Endodermal cell (in vitro differentiated cells): ENCODE measurements around the gene GTF3C1. TPM values are rescaled to one million over a fixed set of nuclear protein-coding genes. Genes with fewer than 3 reads are reported as not detected.

Experiments used
- DNase-seq: peaks from one replicate; pipeline ENCODE4 v3.0.0-alpha.2; 2017
- H3K27ac ChIP-seq: 2 replicates; pipeline ENCODE4 v1.5.1; 2013; ENCODE audit warnings: mild to moderate bottlenecking, low read depth, low read length, moderate library complexity
- H3K27me3 ChIP-seq: 2 replicates; pipeline ENCODE4 v1.6.1; 2013; ENCODE audit warnings: mild to moderate bottlenecking, low read length, moderate library complexity; ENCODE audit not compliant: insufficient read depth, control insufficient read depth, poor library complexity, severe bottlenecking
- H3K36me3 ChIP-seq: 2 replicates; pipeline ENCODE4 v1.7.0; 2013; ENCODE audit warnings: mild to moderate bottlenecking, low read length, moderate library complexity; ENCODE audit not compliant: control insufficient read depth, insufficient read depth
- H3K4me1 ChIP-seq: one replicate; pipeline ENCODE4 v1.7.0; 2013; ENCODE audit warnings: low read length; ENCODE audit not compliant: control insufficient read depth, insufficient read depth
- H3K4me3 ChIP-seq: 2 replicates; pipeline ENCODE4 v1.5.1; 2013; ENCODE audit warnings: mild to moderate bottlenecking, low read length, moderate library complexity
- H3K9ac ChIP-seq: 2 replicates; pipeline ENCODE4 v1.6.1; 2013; ENCODE audit warnings: mild to moderate bottlenecking, low read length, moderate library complexity; ENCODE audit not compliant: poor library complexity, severe bottlenecking; ENCODE audit errors: extremely low read depth
- H3K9me3 ChIP-seq: 2 replicates; pipeline ENCODE4 v1.6.1; 2013; ENCODE audit warnings: mild to moderate bottlenecking, low read length, moderate library complexity; ENCODE audit not compliant: control insufficient read depth
- H3K27ac Mint-ChIP-seq: 2 replicates; pipeline ENCODE4 v1.8.0; 2020; ENCODE audit warnings: mixed read lengths
- H3K27me3 Mint-ChIP-seq: 2 replicates; pipeline ENCODE4 v1.8.0; 2021; ENCODE audit warnings: mild to moderate bottlenecking, mixed read lengths; ENCODE audit not compliant: insufficient read depth
- H3K36me3 Mint-ChIP-seq: 2 replicates; pipeline ENCODE4 v1.8.0; 2020; ENCODE audit warnings: low read depth, mixed read lengths
- H3K4me1 Mint-ChIP-seq: 2 replicates; pipeline ENCODE4 v1.8.0; 2020; ENCODE audit warnings: mixed read lengths
- H3K4me3 Mint-ChIP-seq: 2 replicates; pipeline ENCODE4 v1.8.0; 2020; ENCODE audit warnings: mild to moderate bottlenecking, moderate library complexity, mixed read lengths
- H3K9me3 Mint-ChIP-seq: 2 replicates; pipeline ENCODE4 v1.8.0; 2020; ENCODE audit warnings: mild to moderate bottlenecking, mixed read lengths
- CTCF ChIP-seq: fragments of 200-600 bp; sonication (generic); conservative IDR thresholded peaks from 2 replicates; pipeline ENCODE4 v1.5.0; 2021; ENCODE audit warnings: antibody characterized with exemption, mild to moderate bottlenecking
- WGBS, 2 experiments: methylation state at CpG; one replicate each; pipeline versions ENCODE4 v1.1.5 to v1.1.7; 2013; ENCODE audit warnings: missing lambda C conversion rate in 2 of 2, mixed read lengths in 1 of 2; ENCODE audit not compliant: insufficient coverage in 1 of 2, insufficient read length in 1 of 2; 5-methylcytosine and 5-hydroxymethylcytosine counted together
- total RNA-seq, 2 donors: library from RNA; stranded (reverse); fragmentation: NEBNext Ultra II Directional in 1 of 2; extraction: Animal tissue kit (Norgen Biotek cat#: 25700) in 1 of 2; gene quantifications; 2 replicates in 1 of 2; 3 replicates in 1 of 2; pipeline ENCODE4 v1.2.1, GENCODE V29; 2021

The GTF3C1 gene
- total RNA-seq, 2 donors from 2014 or later, result 138 TPM

DNA sequence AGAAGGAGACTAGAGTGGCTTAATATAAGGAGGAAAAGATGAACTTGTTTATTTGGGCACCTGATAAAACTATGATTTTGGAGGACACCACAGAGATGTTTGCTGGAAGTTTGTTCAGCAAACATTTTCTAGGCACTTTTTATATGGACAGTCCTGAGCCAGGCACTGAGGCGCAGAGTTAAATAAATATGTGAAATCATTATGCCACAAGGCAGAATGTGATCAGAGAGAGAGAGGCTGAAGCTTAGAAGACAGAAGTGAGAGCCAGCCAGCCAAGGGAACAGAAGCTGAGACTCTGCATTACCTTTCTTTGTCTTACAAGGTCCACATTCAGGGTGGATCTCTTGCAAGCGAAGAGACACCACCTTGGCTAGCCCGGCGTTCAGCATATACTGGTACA, 21.4 kb downstream of the GTF3C1 start:
- H3K27me3 Mint-ChIP-seq, result no peaks in the 10 kb centered on the region
- Histone ChIP-seq H3K9me3 (no peaks in the 10 kb centered on the region), H3K4me3 (no peak overlapping the region), H3K27ac (no peak overlapping the region), H3K4me1 (no peaks in the 10 kb centered on the region), H3K9ac (no peak overlapping the region), H3K36me3 (peaks cover 96% of the 10 kb centered on the region), H3K27me3 (no peaks in the 10 kb centered on the region)
- no peak overlapping the region for H3K27ac Mint-ChIP-seq
- H3K4me3 Mint-ChIP-seq, result no peak overlapping the region
- peaks cover 24% of the 10 kb centered on the region for H3K4me1 Mint-ChIP-seq
- peaks cover 87% of the 10 kb centered on the region for H3K36me3 Mint-ChIP-seq
- H3K9me3 Mint-ChIP-seq, result no peaks in the 10 kb centered on the region
- TF ChIP-seq CTCF, result no peak
- 98 to 99% methylated on average over 4 of the region's 4 CpGs for WGBS, 2 experiments
- DNase-seq, result no peak

DNA sequence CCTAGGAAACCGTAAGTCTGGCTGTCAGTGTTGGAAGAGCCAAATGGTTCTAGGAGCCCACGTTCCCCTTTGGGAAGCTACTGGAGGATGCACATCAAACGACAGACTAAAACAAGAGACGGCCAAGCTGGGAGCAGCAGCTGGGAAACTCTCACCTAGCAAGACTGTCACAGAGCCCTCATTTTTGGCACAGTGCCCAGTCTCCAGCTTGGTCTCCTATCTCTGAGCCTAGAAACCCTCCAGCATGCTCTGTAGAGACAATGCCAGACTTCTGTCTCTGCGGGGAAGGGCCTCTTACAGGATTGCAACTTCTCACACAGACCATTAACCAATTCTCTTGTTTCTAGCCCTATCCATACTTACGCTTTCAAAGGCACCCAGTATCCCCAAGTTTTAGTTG, 23.5 kb downstream of the GTF3C1 start:
- Mint-ChIP-seq H3K27ac (peak overlapping the region; percentile 17), H3K36me3 (peaks cover 82% of the 10 kb centered on the region)
- WGBS, 2 experiments, result 95 to 100% methylated on average over 5 to 6 of the region's 6 CpGs

GRCh38 chr16:27522173-27522707, 27.5 kb downstream of the GTF3C1 start:
- DNase-seq, result no peak
- Mint-ChIP-seq H3K36me3 (peaks cover 72% of the 10 kb centered on the region), H3K27me3 (no peaks in the 10 kb centered on the region), H3K4me3 (no peak overlapping the region), H3K4me1 (peaks cover 27% of the 10 kb centered on the region), H3K9me3 (no peaks in the 10 kb centered on the region), H3K27ac (no peak overlapping the region)
- Histone ChIP-seq H3K27ac (no peak overlapping the region), H3K9ac (no peak overlapping the region), H3K9me3 (no peaks in the 10 kb centered on the region), H3K4me1 (no peaks in the 10 kb centered on the region), H3K27me3 (no peaks in the 10 kb centered on the region), H3K36me3 (peaks cover 89% of the 10 kb centered on the region), H3K4me3 (no peak overlapping the region)
- WGBS, 2 experiments, result 94 to 96% methylated on average over 4 to 5 of the region's 6 CpGs
- TF ChIP-seq CTCF, result no peak

More for the DNA sequence above, 23.5 kb downstream of the GTF3C1 start:
- H3K27ac ChIP-seq, result no peak overlapping the region
- Mint-ChIP-seq H3K9me3 (no peaks in the 10 kb centered on the region), H3K27me3 (no peaks in the 10 kb centered on the region), H3K4me1 (peaks cover 32% of the 10 kb centered on the region), H3K4me3 (no peak overlapping the region)
- no peaks in the 10 kb centered on the region for H3K27me3 ChIP-seq
- H3K9ac ChIP-seq, result no peak overlapping the region
- no peak for TF ChIP-seq CTCF
- no peaks in the 10 kb centered on the region for H3K4me1 ChIP-seq
- DNase-seq, result no peak
- H3K36me3 ChIP-seq, result peaks cover 93% of the 10 kb centered on the region
- no peak overlapping the region for H3K4me3 ChIP-seq
- H3K9me3 ChIP-seq, result no peaks in the 10 kb centered on the region
